Tibial nerve (tissue), 4 donors: Measurements from ENCODE around the gene SLC44A3. TPM values are rescaled to one million over a fixed set of nuclear protein-coding genes. Genes with fewer than 3 reads are reported as not detected.

ENCODE experiments used
- DNase-seq, 2 donors: peaks; one replicate each; pipeline ENCODE4 v3.0.0-alpha.2; 2019; ENCODE audit warnings: low spot score in 2 of 2
- H3K27ac ChIP-seq, 4 donors: fragments of 200-600 bp; sonication (generic) in 3 of 4; one replicate each; pipeline ENCODE4 v1.5.1; 2017 to 2019; ENCODE audit warnings: mild to moderate bottlenecking in 1 of 4
- H3K27me3 ChIP-seq, 2 donors: fragments of 200-600 bp; sonication (generic) in 1 of 2; one replicate each; pipeline versions ENCODE4 v1.5.1 to v1.6.0; 2017 to 2019
- H3K36me3 ChIP-seq, 3 donors: fragments of 200-600 bp; sonication (generic); one replicate each; pipeline ENCODE4 v1.5.1; 2018 to 2019
- H3K4me1 ChIP-seq, 4 donors: fragments of 200-600 bp; sonication (generic) in 3 of 4; one replicate each; pipeline ENCODE4 v1.5.1; 2017 to 2019
- H3K4me3 ChIP-seq, 4 donors: fragments of 200-600 bp; sonication (generic) in 3 of 4; one replicate each; pipeline ENCODE4 v1.5.1; 2017 to 2019; ENCODE audit warnings: mild to moderate bottlenecking in 1 of 4, moderate library complexity in 1 of 4
- H3K9me3 ChIP-seq, 4 donors: fragments of 200-600 bp; sonication (generic) in 3 of 4; one replicate each; pipeline ENCODE4 v1.5.1; 2017 to 2019
- CTCF ChIP-seq, 5 experiments: fragments of 200-600 bp in 3 of 5; fragments of 450-650 bp in 2 of 5; sonication (generic) in 3 of 5; IDR thresholded peaks; one replicate each; pipeline ENCODE4 v1.5.1; 2016 to 2019; ENCODE audit warnings: antibody characterized with exemption in 5 of 5, mild to moderate bottlenecking in 3 of 5, moderate library complexity in 2 of 5
- EP300 ChIP-seq, 2 donors: sonication (generic); formaldehyde crosslinking; IDR thresholded peaks; one replicate each; pipeline ENCODE4 v1.6.1; 2017; ENCODE audit warnings: antibody characterized with exemption in 2 of 2, mild to moderate bottlenecking in 1 of 2
- POLR2A ChIP-seq, 2 donors: fragments of 450-650 bp; IDR thresholded peaks; one replicate each; pipeline ENCODE4 v1.6.1; 2017; ENCODE audit warnings: antibody characterized with exemption in 2 of 2, mild to moderate bottlenecking in 2 of 2, moderate library complexity in 2 of 2
- WGBS, 2 donors: methylation state at CpG; one replicate each; pipeline ENCODE4 v1.1.5; 2018; 5-methylcytosine and 5-hydroxymethylcytosine counted together
- total RNA-seq, 4 donors: library from RNA; depleted of rRNA; stranded (reverse); fragments of >200 nt; gene quantifications; one replicate each; pipeline ENCODE4 v1.1.0, GENCODE V29; 2016

SLC44A3 gene
- total RNA-seq, 4 donors from 2014 or later = 1.6 to 8.1 (median 5.3) TPM

- 68 to 72% methylated on average over 4 of the region's 4 CpGs for WGBS, 2 donors
- TF ChIP-seq CTCF (IDR thresholded peaks at IDR 0.05) = no peak
- no peak for TF ChIP-seq POLR2A (IDR thresholded peaks at IDR 0.05)
- TF ChIP-seq EP300 (IDR thresholded peaks at IDR 0.05) = no peak
- Histone ChIP-seq H3K27ac (no peak overlapping the region), H3K27me3 (no peaks in the 10 kb centered on the region), H3K36me3 (peaks cover 0 to 21% (median 0%) of the 10 kb centered on the region in 3 donors), H3K9me3 (no peaks in the 10 kb centered on the region), H3K4me1 (peaks cover 0 to 25% (median 12%) of the 10 kb centered on the region in 4 donors), H3K4me3 (no peak overlapping the region)
- DNase-seq = no peak
These were observed 67.5 kb downstream of the SLC44A3 start for GRCh38 chr1:94887603-94888171.

GRCh38 chr1:94888201-94888600, 68.0 kb downstream of the SLC44A3 start:
- Histone ChIP-seq H3K4me3 (no peak overlapping the region), H3K4me1 (peaks cover 0 to 22% (median 12%) of the 10 kb centered on the region in 4 donors), H3K9me3 (no peaks in the 10 kb centered on the region), H3K36me3 (peaks cover 0 to 26% (median 0%) of the 10 kb centered on the region in 3 donors), H3K27me3 (no peaks in the 10 kb centered on the region), H3K27ac (no peak overlapping the region)
- 62 to 66% methylated on average over 3 of the region's 3 CpGs for WGBS, 2 donors
- TF ChIP-seq EP300 (IDR thresholded peaks at IDR 0.05) = no peak
- TF ChIP-seq CTCF (IDR thresholded peaks at IDR 0.05) = no peak
- TF ChIP-seq POLR2A (IDR thresholded peaks at IDR 0.05) = no peak
- no peak for DNase-seq

DNA sequence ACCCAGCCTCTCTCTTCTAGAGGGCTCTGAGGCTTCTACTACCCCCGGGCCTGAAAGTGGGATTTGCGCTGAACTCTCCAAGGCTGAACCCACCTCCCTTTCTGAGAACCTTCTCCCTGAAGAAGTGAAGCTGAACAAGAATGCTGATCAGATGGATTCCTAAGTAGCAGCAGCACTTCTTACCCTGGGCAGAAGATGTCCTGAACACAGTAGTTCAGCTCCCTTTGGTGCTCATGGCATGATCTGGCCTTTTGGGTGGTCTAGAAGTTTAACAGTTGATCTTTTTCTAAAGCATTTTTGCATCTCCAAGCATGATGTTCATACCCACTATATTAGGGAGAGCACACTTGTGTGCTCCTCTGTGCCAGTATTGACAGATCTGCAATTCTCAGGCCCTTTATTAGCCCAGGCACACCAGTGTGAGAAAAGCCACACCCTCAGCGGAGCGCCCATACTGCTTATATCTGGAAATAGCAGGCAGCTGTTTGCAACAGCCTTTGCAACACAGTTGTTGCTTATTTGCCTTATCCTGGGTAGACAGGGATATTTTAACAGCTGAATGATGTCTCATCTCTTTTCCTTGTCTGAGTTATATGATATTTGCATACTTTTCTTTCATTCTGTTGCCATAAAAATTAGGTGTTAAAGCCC, 72.6 kb downstream of the SLC44A3 start:
- Histone ChIP-seq H3K4me1 (peaks cover 0 to 4% (median 0%) of the 10 kb centered on the region in 4 donors), H3K9me3 (no peaks in the 10 kb centered on the region), H3K36me3 (peaks cover 0 to 72% (median 0%) of the 10 kb centered on the region in 3 donors), H3K4me3 (no peak overlapping the region), H3K27me3 (no peaks in the 10 kb centered on the region), H3K27ac (no peak overlapping the region)
- TF ChIP-seq POLR2A (IDR thresholded peaks at IDR 0.05) (no peak), EP300 (IDR thresholded peaks at IDR 0.05) (no peak), CTCF (IDR thresholded peaks at IDR 0.05) (no peak)
- 92 to 97% methylated on average over 4 of the region's 4 CpGs for WGBS, 2 donors
- no peak for DNase-seq

GRCh38 chr1:94894630-94895029, 74.5 kb downstream of the SLC44A3 start:
- WGBS, 2 donors = 57 to 63% methylated on average over 4 of the region's 4 CpGs
- Histone ChIP-seq H3K4me3 (no peak overlapping the region), H3K4me1 (peaks cover 0 to 22% (median 5%) of the 10 kb centered on the region in 4 donors), H3K9me3 (no peaks in the 10 kb centered on the region), H3K36me3 (peaks cover 0 to 88% (median 0%) of the 10 kb centered on the region in 3 donors), H3K27me3 (no peaks in the 10 kb centered on the region), H3K27ac (peak overlapping the region in 2 of 4 donors; percentile 11 to 53)
- no peak for DNase-seq
- TF ChIP-seq EP300 (IDR thresholded peaks at IDR 0.05) = no peak
- TF ChIP-seq POLR2A (IDR thresholded peaks at IDR 0.05) = no peak
- TF ChIP-seq CTCF (IDR thresholded peaks at IDR 0.05) = no peak

GRCh38 chr1:94895518-94895917, 75.4 kb downstream of the SLC44A3 start:
- no peaks in the 10 kb centered on the region for H3K9me3 ChIP-seq
- DNase-seq = no peak
- no peaks in the 10 kb centered on the region for H3K27me3 ChIP-seq
- H3K4me3 ChIP-seq = no peak overlapping the region
- H3K27ac ChIP-seq = no peak overlapping the region
- peaks cover 0 to 93% (median 0%) of the 10 kb centered on the region in 3 donors for H3K36me3 ChIP-seq
- TF ChIP-seq POLR2A (IDR thresholded peaks at IDR 0.05) (no peak), CTCF (IDR thresholded peaks at IDR 0.05) (no peak), EP300 (IDR thresholded peaks at IDR 0.05) (no peak)
- 92 to 100% methylated on average over 1 of the region's 1 CpG for WGBS, 2 donors
- peaks cover 0 to 31% (median 5%) of the 10 kb centered on the region in 4 donors for H3K4me1 ChIP-seq
